ENCODE measurements around the gene CRMP1.

DNA sequence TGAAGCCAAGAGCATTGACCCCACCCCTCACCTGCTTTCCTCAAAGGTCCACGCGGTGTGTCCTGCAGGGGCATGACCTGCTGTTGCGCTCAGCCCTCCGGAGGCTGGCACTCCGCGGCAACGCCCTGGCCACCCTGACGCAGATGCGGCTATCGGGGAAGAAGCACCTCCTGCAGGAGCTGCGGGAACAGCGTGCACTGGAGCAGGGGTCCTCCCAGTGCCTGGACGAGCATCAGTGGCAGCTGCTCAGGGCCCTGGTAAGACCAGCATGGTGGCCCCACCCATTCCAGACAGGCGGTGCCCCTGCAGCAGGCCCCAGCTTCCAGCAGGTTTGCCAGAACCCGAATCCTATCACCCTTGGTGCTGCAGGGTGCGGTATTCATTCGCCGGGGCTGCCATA, 95.9 kb downstream of the CRMP1 start:
- no peak for TF ChIP-seq EP300 (IDR thresholded peaks at IDR 0.05)
- TF ChIP-seq, protein P1, sequence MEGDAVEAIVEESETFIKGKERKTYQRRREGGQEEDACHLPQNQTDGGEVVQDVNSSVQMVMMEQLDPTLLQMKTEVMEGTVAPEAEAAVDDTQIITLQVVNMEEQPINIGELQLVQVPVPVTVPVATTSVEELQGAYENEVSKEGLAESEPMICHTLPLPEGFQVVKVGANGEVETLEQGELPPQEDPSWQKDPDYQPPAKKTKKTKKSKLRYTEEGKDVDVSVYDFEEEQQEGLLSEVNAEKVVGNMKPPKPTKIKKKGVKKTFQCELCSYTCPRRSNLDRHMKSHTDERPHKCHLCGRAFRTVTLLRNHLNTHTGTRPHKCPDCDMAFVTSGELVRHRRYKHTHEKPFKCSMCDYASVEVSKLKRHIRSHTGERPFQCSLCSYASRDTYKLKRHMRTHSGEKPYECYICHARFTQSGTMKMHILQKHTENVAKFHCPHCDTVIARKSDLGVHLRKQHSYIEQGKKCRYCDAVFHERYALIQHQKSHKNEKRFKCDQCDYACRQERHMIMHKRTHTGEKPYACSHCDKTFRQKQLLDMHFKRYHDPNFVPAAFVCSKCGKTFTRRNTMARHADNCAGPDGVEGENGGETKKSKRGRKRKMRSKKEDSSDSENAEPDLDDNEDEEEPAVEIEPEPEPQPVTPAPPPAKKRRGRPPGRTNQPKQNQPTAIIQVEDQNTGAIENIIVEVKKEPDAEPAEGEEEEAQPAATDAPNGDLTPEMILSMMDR (IDR thresholded peaks at IDR 0.05) = no peak

Data from stomach (tissue), 4 donors.